CD4-positive, alpha-beta T cell treated with Interleukin-1 beta for 1 hour (primary cell): ENCODE results near the gene GTF2H1.
A peak's percentile ranks its signal among the peaks of the same experiment; 100 is the strongest.
"Not testable (repeated sequence)": the region's sequence is repeated elsewhere in the genome, so short reads cannot be mapped to it uniquely, and the experiment has no call there.

Source experiments
- DNase-seq, 2 donors: peaks; one replicate each; pipeline ENCODE4 v3.0.0-alpha.2; 2020 to 2022

GTF2H1 gene

GRCh38 chr11:18383388-18384156, 61.2 kb downstream of the GTF2H1 start:
- DNase-seq, result peak; percentile 68 to 80

- DNase-seq, result peak in 1 of 2 donors; percentile 25
These were observed 61.8 kb downstream of the GTF2H1 start for GRCh38 chr11:18384157-18384641.

GRCh38 chr11:18390088-18390487, 67.7 kb downstream of the GTF2H1 start:
- DNase-seq, result no peak

GRCh38 chr11:18392434-18393321, 70.3 kb downstream of the GTF2H1 start:
- DNase-seq, result no peak

GRCh38 chr11:18393581-18394274, 71.4 kb downstream of the GTF2H1 start:
- no peak for DNase-seq

GRCh38 chr11:18394275-18394927, 72.0 kb downstream of the GTF2H1 start, which contains the start of gene LDHA:
Gene LDHA, plus strand, starts transcription at chr11:18394563. Its CDS starts 2,280 bp downstream, at chr11:18396843.
- peak; percentile 98 for DNase-seq

GRCh38 chr11:18394928-18395734, 72.8 kb downstream of the GTF2H1 start:
- DNase-seq, result peak; percentile 2 to 19

- DNase-seq, result peak; percentile 97 to 98
These were observed 73.6 kb downstream of the GTF2H1 start for GRCh38 chr11:18395735-18396504.

- DNase-seq, result no peak
These were observed 75.6 kb downstream of the GTF2H1 start for GRCh38 chr11:18397921-18398320.

- DNase-seq, result not testable (repeated sequence)
These were observed 78.7 kb downstream of the GTF2H1 start for GRCh38 chr11:18401077-18401476.

GRCh38 chr11:18404062-18404461, 81.7 kb downstream of the GTF2H1 start:
- DNase-seq, result no peak

- DNase-seq, result not testable (repeated sequence)
These were observed 85.0 kb downstream of the GTF2H1 start for GRCh38 chr11:18407400-18407799.

GRCh38 chr11:18408558-18409291, 86.4 kb downstream of the GTF2H1 start:
- DNase-seq, result no peak

GRCh38 chr11:18416459-18416858, 94.1 kb downstream of the GTF2H1 start:
- no peak for DNase-seq
